GOT3 (cell line): Measurements from ENCODE around the gene MEGF6.

Source experiments
- DNase-seq: peaks from one replicate; lab custom pipeline; 2025; ENCODE audit warnings: mixed read lengths; lab: John Stamatoyannopoulos, UW

The MEGF6 gene

DNA sequence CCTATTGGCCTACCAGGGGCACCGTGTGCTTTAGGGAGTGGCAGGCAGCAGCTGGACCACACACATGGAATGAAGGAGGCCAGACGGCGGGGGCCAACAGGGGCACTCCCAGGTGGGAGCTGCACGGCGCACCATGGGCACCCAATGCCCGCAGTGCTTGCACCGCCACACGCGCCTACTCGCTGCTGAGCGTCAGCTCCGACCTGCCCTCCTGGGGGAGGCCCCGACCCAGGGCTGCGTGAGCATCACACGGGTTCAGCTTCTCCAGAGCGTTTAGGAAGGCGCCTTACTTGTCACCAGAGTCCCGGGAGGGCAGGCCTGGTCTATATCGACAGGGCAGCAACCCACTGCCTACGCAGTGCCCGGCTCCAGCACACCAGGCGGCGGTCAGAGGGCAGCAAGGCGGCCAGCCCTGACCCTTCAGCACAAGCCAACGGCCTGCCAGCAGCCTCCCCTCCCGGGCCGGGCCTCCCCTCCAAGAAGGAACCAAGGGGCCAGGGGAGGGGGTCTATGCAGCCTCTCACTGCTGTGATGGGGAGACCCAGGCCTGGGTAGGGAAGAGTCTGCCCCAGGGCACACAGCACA, 91.9 kb downstream of the MEGF6 start:
- DNase-seq, result no peak

DNA sequence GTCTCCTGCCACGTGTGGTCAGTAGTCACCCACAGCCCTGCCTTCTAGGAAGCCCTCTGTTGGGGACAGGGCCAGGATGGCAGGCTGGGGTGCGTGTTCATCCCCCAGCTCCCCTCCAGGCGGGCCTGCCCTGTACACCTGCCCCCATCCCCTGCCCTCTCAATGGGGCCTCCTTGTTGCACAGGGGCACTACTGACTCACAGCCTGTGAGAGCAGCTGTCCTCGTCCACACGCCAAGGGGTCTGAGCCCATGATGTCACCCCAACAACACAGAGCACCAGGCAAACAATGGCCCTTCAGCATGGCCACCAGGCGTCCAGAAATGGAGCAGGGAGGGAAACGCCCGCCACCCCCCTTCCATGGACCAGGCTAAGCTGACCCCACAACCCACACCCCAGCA, 92.6 kb downstream of the MEGF6 start:
- no peak for DNase-seq

GRCh38 chr1:3518256-3518655, 93.1 kb downstream of the MEGF6 start:
- DNase-seq, result no peak

GRCh38 chr1:3516911-3517675, 94.2 kb downstream of the MEGF6 start:
- no peak for DNase-seq

GRCh38 chr1:3516481-3516869, 94.8 kb downstream of the MEGF6 start:
- no peak for DNase-seq

DNA sequence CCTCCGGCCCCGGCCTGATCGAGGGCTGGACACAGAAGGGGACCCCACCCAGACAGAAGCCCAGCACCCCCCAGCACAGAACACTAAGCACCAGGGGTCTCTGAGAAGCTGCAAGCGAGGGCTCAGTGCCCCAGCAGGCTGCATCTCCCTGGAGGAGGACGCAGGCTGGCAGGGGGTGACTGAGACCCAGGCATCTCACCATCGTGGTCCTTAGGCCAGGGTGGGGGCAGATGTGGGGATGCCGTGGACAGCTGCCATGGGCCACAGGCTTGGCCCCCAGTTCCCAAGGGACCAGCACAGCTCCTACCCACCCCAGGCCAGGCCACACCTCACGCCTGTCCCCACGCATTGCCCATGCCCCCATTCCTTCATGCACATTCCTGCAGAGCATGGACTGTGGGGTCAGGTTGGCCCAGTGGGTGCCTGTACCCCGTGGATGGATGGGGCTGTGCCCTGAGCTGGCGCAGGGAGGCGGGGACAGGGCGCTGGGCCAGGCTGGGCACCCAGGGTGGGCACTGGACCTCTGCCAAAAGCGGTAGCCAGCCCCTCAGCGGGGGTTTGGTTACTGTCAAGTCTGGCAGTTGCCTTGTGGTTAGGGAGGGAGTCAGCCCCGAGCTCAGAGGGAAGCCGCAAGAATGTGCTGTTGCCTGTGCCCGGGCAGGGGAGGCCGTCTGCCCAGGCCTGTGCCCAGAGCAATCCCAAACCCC, 95.4 kb downstream of the MEGF6 start:
- peak; percentile 12 for DNase-seq

DNA sequence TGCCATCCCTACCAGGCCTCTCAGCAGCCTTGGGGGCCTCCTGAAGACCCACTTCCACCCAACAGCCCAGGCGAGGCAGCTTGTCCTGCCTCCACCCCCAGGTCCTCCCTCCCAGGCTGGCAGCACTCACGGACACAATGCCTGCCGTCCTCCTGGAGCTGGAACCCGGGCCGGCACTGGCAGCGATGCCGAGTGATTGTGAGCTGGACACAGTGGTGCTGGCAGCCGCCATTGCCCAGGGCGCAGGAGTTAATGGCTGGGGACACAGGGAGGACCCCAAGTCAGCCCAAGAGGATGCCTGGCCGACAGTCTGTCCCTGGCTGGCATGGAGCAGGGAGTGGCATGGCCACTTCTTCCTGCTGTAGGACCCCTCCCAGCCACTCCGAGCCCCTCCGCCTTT, 96.0 kb downstream of the MEGF6 start:
- no peak for DNase-seq

DNA sequence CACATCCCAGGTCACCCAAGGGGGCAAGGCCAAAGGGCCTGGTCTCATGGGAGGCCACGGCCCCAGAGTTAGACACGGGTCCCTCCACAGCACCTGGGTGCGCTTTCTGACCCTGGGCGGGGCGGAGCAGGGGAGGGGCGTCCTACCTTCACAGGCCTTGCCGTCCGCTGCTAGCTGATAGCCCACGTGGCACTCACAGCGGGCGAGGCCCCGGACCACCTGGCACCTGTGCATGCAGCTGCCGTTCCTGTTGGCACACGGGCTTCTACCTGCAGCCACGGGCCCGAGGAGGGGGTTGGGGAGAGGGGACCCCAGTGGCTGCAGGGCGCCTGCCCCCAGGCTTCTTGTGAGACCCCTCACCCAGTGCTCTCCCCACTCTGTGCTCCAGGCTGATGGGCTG, 96.9 kb downstream of the MEGF6 start:
- DNase-seq, result no peak

- DNase-seq, result no peak
Measured at GRCh38 chr1:3511856-3512255, 99.5 kb downstream of the MEGF6 start.

DNA sequence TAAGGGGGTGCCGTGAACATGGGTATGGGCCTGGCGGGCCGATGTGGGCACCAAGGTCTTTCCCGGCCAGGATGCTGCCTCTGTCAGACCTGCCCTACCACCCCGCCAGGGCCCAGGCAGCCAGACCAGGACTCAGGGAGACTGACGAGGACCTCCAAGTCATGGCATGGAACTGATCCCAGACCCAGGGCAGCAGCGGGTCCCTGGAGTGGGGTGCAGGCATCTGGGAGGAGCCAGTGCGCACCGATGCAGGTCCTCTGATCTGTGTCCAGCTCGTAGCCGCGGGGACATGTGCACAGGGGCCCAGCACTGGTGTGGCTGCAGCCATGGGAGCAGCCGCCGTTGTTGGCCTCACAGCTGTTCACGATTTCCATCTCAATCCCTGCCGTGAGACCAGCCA, 100.0 kb downstream of the MEGF6 start:
- DNase-seq, result no peak

DNA sequence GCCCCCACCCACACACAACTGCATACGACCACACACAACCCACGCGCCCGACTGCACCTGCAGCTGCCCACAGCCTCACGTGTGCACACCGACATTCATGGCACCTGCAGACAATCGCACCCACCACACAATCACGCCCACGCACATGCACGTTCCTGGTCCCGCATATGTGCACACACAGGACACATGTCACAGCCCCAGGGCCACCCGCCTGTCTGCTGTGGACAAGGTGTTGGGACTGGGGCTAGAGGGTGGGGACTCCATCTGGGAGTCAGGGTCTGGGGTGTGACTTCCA, 100.4 kb downstream of the MEGF6 start:
- DNase-seq, result no peak

GRCh38 chr1:3510136-3510955, 101.0 kb downstream of the MEGF6 start:
- no peak for DNase-seq

GRCh38 chr1:3509721-3510120, 101.6 kb downstream of the MEGF6 start:
- no peak for DNase-seq

DNA sequence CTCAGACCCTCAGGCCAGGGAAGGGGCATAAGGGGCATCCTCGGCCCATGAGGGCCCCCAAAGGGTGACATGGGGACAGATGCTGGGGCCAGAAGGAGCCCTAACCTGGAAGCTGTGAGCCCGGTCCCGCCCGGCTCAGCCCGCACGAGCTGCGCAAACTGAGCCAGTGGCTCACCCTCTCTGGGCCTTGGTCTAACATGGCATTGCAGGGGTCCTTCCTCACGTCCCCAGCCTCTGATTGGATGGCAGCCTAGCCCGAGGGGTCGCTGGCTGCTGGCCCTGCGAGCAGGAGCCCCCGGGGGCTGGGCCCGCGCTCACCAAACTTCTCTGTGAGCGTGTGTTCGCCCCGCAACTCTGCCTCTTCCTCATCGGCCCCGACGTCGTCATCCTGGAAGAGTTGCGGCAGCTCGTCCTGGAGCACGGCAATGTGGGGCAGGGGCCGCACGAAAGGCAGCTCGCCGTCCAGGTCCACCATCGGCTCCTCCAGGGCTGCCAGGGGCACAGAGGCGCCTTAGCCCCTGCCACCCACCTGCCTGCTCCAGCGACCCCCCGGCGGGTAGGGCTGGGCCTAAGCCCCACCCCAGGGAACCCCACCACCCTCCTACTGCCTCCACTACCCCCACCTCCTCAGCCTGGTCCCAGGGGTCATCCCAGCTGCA, 102.4 kb downstream of the MEGF6 start:
- no peak for DNase-seq

- no peak for DNase-seq
Measured at GRCh38 chr1:3507636-3508275, 103.6 kb downstream of the MEGF6 start.

- no peak for DNase-seq
Measured at GRCh38 chr1:3506943-3507342, 104.4 kb downstream of the MEGF6 start.

GRCh38 chr1:3506041-3506440, 105.3 kb downstream of the MEGF6 start:
- DNase-seq, result no peak

DNA sequence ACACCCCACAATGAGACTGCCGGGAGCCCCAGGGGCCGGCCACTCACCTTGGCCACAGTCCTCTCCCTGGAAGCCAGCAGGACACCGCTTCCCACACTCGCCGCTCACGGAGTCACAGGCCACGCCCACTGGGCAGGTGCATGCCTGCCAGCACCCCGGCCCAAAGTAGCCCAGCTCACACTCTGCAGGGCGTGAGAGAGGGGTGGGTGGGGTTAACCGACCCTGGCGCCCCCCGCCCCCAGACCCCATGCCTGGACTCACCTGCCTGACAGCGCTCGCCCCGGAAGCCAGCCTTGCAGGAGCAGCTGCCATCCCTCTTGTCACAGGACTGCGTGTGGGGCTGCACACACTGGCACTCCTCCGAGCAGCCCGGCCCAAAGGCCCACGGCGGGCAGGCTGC, 106.1 kb downstream of the MEGF6 start:
- DNase-seq, result no peak

- DNase-seq, result no peak
Measured at GRCh38 chr1:3504822-3505153, 106.5 kb downstream of the MEGF6 start.

GRCh38 chr1:3504151-3504821, 107.0 kb downstream of the MEGF6 start:
- DNase-seq, result peak; percentile 69

GRCh38 chr1:3503525-3503886, 107.8 kb downstream of the MEGF6 start:
- DNase-seq, result no peak
